HUES6 (cell line): Measurements from ENCODE around the gene C12orf56.
"Not testable (repeated sequence)": the region's sequence is repeated elsewhere in the genome, so short reads cannot be mapped to it uniquely, and the experiment has no call there.

ENCODE experiments used
- H3K27ac ChIP-seq: 2 replicates; pipeline ENCODE4 v1.7.0; 2013; ENCODE audit warnings: low read depth, mild to moderate bottlenecking, low read length, inconsistent platforms
- H3K27me3 ChIP-seq: 2 replicates; pipeline ENCODE4 v1.6.1; 2013; ENCODE audit warnings: low read length; ENCODE audit not compliant: control insufficient read depth, insufficient read depth
- H3K36me3 ChIP-seq: 2 replicates; pipeline ENCODE4 v1.6.1; 2013; ENCODE audit warnings: low read length; ENCODE audit not compliant: control insufficient read depth, insufficient read depth
- H3K4me1 ChIP-seq: 2 replicates; pipeline ENCODE4 v1.6.1; 2013; ENCODE audit warnings: low read length; ENCODE audit not compliant: control insufficient read depth, insufficient read depth
- H3K4me3 ChIP-seq: 2 replicates; pipeline ENCODE4 v1.5.1; 2013; ENCODE audit warnings: low read depth, low read length
- H3K9ac ChIP-seq: one replicate; pipeline ENCODE4 v1.6.1; 2013; ENCODE audit warnings: mild to moderate bottlenecking, low read length
- H3K9me3 ChIP-seq: 2 replicates; pipeline ENCODE4 v1.6.1; 2013; ENCODE audit warnings: low read depth, low read length; ENCODE audit not compliant: control insufficient read depth, insufficient read depth

Gene C12orf56

DNA sequence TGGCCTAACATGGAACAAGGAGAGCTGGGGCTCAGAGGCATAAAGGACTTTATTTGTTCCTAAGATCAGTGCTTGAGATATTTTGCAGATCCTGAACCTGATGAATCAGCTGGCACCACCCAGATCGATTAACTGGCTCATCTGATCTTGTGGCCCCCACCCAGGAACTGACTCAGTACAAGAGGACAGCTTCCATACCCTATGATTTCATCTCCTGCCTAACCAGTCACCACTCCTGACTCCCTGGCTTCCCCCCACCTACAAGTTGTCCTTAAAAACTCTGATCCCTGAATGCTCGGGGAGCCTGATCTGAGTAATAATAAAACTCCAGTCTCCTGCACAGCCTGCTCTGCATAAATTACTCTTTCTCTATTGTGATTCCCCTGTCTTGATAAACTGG, 5.1 kb downstream of the C12orf56 start:
- Histone ChIP-seq H3K27ac (no peak overlapping the region), H3K4me1 (no peaks in the 10 kb centered on the region), H3K36me3 (no peaks in the 10 kb centered on the region), H3K9me3 (no peaks in the 10 kb centered on the region; the same call in 1 of the 2 replicates), H3K27me3 (peaks cover 8% of the 10 kb centered on the region; the same call in 1 of the 2 replicates), H3K4me3 (no peak overlapping the region), H3K9ac (no peak overlapping the region)

DNA sequence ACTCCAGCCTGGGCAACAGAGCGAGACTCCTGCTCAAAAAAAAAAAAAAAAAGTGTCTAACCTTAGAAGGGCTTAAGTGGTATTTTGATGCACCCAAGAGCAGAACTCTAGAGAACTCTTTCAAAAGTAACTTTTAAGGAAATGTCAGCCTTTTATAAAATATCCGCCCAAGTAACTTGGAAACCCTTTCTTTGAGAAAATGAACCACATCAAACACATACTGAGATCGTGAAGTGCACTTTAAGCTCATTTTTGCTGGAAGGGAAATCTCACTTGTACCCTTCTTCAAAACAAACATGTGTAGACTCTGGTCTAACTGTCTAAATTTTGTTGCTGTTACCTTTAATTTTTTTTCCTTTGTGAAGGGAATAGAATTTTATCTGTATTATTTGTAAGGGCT, 5.5 kb downstream of the C12orf56 start:
- H3K4me1 ChIP-seq = no peaks in the 10 kb centered on the region
- no peak overlapping the region for H3K9ac ChIP-seq
- H3K4me3 ChIP-seq = no peak overlapping the region
- no peaks in the 10 kb centered on the region for H3K36me3 ChIP-seq
- no peak overlapping the region for H3K27ac ChIP-seq
- H3K27me3 ChIP-seq = peaks cover 4% of the 10 kb centered on the region; the same call in 1 of the 2 replicates
- peaks cover 4% of the 10 kb centered on the region; the same call in 1 of the 2 replicates for H3K9me3 ChIP-seq

DNA sequence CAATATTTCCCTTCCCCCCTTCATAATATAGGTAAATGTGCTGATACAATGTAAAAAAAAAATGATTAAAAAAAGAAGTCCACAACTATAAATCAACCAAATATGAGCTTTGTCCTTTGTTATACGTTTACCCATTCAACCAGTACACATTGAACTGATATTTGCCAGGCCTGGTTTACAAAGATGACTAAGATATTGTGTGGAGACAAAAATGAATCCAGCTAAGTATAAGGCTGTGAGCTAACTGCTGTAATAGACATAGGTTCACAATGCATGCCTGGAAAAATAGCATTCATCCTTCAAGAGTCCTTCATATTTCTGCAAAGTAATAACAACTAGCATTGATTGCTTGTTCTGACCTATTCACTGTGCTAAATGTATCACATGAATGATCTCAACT, 6.9 kb downstream of the C12orf56 start:
- no peaks in the 10 kb centered on the region for H3K27me3 ChIP-seq
- no peaks in the 10 kb centered on the region for H3K4me1 ChIP-seq
- no peak overlapping the region for H3K9ac ChIP-seq
- no peak overlapping the region for H3K27ac ChIP-seq
- peaks cover 4% of the 10 kb centered on the region; the same call in 1 of the 2 replicates for H3K9me3 ChIP-seq
- H3K4me3 ChIP-seq = no peak overlapping the region
- no peaks in the 10 kb centered on the region for H3K36me3 ChIP-seq

DNA sequence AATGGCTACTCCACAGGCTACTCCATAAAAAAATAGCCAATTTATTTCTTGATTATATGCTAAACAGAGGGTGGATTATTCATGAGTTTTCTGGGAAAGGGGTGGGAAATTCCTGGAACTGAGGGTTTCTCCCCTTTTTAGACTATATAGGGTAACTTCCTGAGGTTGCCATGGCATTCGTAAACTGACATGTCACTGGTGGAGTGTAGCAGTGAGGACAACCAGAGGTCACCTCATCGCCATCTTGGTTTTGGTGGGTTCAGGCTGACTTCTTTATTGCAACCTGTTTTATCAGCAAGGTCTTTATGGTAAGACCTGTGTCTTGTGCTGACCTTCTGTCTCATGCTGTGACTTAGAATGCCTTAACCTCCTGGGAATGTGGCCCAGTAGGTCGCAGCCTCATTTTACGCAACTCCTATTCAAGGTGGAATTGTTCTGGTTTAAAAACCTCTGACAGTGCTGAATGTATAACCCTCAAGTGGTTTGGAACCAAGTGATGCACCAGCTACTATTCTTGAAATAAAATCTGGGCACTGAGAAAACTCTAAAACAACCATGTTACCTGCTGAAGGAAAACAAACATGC, 27.7 kb downstream of the C12orf56 start:
- no peaks in the 10 kb centered on the region for H3K27me3 ChIP-seq
- no peak overlapping the region for H3K4me3 ChIP-seq
- H3K9me3 ChIP-seq = no peaks in the 10 kb centered on the region
- H3K36me3 ChIP-seq = no peaks in the 10 kb centered on the region
- no peaks in the 10 kb centered on the region for H3K4me1 ChIP-seq
- H3K27ac ChIP-seq = no peak overlapping the region
- H3K9ac ChIP-seq = no peak overlapping the region

DNA sequence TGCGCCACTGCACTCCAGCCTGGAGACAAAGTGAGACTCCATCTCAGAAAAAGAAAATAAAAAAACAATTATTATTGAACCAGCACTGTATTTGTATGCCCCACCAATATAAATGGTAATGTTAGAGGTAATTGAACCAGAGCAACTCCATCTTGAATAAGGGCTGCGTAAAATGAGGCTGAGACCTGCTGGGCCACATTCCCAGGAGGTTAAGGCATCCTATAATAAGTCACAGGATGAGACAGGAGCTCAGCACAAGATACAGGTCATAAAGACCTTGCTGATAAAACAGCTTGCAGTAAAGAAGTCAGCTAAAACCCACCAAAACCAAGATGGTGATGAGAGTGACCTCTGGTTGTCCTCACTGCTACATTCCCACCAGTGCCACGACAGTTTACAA, 29.4 kb downstream of the C12orf56 start:
- H3K4me3 ChIP-seq, H3K36me3 ChIP-seq, H3K9me3 ChIP-seq, H3K4me1 ChIP-seq, H3K27ac ChIP-seq, H3K27me3 ChIP-seq, H3K9ac ChIP-seq: not testable (repeated sequence)

DNA sequence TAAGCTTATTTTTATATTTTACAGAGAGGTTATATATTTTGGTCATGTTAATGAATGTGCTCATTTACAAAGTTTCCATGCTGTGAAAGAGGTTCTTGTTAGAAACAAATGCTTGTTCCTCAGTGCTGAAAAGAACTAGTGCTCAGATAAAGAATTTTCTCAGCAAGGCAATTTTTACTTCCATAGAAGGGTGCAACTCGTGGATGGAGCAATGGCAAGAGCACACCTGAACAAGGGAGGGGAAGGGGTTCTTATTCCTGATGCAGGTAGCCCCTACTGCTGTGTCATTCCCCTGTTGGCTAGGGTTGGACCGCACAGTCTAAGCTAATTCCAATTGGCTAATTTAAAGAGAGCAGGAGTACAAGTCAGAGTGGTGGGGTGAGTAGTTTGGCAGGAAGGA, 34.3 kb downstream of the C12orf56 start:
- not testable (repeated sequence) for H3K9ac ChIP-seq, H3K27ac ChIP-seq, H3K27me3 ChIP-seq, H3K36me3 ChIP-seq, H3K4me3 ChIP-seq, H3K4me1 ChIP-seq
- H3K9me3 ChIP-seq = peaks cover 16% of the 10 kb centered on the region

DNA sequence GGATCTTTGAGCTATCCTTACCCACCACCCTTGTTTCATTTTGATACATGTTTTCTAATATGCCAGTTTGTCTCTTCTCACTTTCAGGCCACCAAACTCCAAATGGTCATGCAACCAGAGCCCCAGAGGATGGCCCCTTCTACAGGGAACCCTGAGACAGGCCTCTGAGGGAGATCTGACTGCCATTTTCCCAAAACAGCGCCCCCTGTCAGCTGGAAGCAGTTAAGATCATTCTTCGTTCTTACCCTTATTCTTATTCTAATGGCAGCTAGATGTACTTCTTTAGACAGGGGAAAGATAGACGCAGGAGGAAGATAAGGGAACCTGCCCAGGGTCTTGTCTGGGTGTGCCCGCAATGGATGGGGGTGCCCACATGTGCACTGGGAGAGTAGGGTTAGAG, 38.4 kb downstream of the C12orf56 start:
- Histone ChIP-seq H3K4me1 (no peaks in the 10 kb centered on the region), H3K9ac (no peak overlapping the region), H3K27ac (no peak overlapping the region), H3K9me3 (peaks cover 25% of the 10 kb centered on the region), H3K4me3 (no peak overlapping the region), H3K36me3 (no peaks in the 10 kb centered on the region; the same call in 1 of the 2 replicates), H3K27me3 (no peaks in the 10 kb centered on the region)

DNA sequence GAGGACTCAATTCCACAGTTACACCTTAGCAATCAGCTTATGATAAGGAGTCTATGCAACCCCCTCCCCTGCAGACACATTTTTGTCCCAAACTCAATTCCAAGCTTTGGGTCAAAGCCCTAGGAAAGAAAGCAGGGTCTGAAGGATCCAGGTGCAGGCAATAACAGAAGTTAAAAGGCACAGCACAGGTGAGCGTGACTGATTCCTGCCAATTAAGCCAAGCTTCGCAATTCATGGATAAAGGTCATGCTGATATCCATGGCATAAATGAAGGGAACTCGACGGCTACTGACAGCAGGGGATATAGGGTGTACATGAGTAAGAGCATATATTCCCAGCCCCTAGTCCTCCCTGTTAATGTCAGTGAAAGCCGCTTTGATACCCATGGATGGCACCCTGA, 39.3 kb downstream of the C12orf56 start:
- Histone ChIP-seq H3K27me3 (no peaks in the 10 kb centered on the region), H3K9me3 (peaks cover 20% of the 10 kb centered on the region), H3K36me3 (no peaks in the 10 kb centered on the region; the same call in 1 of the 2 replicates), H3K4me1 (no peaks in the 10 kb centered on the region), H3K27ac (no peak overlapping the region), H3K9ac (no peak overlapping the region), H3K4me3 (no peak overlapping the region)

DNA sequence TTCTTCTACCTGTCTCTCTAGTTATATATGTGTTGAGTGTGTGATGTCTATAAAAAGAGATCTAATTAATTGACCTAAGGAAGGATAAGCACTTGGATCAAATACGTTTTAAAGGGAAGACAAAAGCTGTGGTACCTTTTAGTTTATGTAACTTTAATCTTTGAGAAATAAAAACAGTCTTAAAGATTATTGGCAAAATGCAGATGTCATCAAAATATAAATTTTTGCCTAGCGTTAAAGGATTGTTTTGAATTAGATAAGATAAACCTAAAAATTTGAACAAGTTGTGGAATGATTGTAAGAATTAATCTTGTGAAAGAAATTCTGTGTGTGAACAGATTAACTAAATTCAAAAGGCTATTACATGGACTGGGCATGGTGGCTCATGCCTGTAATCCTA, 42.9 kb downstream of the C12orf56 start:
- no peak overlapping the region for H3K9ac ChIP-seq
- H3K36me3 ChIP-seq = no peaks in the 10 kb centered on the region; the same call in 1 of the 2 replicates
- H3K27me3 ChIP-seq = no peaks in the 10 kb centered on the region
- no peaks in the 10 kb centered on the region for H3K4me1 ChIP-seq
- H3K27ac ChIP-seq = no peak overlapping the region
- H3K9me3 ChIP-seq = peaks cover 14% of the 10 kb centered on the region
- no peak overlapping the region for H3K4me3 ChIP-seq

DNA sequence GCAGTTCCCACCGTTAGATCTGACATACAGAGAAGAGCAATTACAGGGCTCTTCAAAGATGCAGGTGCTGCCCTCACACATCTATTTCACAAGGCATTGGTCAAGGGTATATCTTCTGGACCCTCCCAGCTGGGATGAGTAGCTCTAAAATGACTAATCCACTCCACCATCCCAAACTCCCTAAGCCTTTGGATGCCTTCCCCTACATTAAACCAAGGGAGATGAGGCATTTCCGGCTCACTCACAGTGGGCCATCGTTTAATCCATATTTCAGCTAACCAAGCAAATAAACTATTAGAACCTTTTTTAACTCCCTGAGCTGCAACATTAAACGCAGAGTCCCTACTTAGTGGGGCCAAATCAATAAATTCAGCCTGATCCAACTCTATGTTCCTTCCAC, 45.9 kb downstream of the C12orf56 start:
- not testable (repeated sequence) for H3K9ac ChIP-seq, H3K27me3 ChIP-seq

DNA sequence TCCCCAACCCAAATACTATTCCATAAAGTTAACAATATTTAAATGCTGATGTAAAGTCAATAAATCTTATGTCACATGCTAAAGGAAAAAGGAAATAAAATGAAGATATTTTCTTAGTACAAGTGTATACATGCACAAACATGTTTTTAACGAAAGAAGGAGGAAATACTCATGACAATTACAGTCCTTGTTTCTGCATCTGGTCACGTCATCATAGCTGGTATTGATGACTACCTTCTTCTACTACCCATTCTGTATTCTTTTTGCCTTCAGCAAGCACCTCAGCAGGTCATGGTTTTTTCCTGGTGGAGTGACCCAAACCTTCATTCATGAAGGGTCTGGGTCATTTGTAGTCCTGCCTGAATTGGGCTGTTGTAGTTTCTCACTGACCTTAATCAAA, 50.0 kb downstream of the C12orf56 start:
- not testable (repeated sequence) for H3K4me3 ChIP-seq, H3K27me3 ChIP-seq, H3K4me1 ChIP-seq, H3K36me3 ChIP-seq, H3K9ac ChIP-seq, H3K27ac ChIP-seq
- peaks cover 11% of the 10 kb centered on the region; the same call in 1 of the 2 replicates for H3K9me3 ChIP-seq

More for the DNA sequence above, 45.9 kb downstream of the C12orf56 start:
- not testable (repeated sequence) for H3K36me3 ChIP-seq, H3K9me3 ChIP-seq, H3K27ac ChIP-seq, H3K4me3 ChIP-seq, H3K4me1 ChIP-seq
